EH (cell line): ENCODE data around the gene TPH2.
A peak's percentile ranks its signal among the peaks of the same experiment; 100 is the strongest.

Experiments used
- DNase-seq: peaks from one replicate; pipeline ENCODE4 v3.0.0-alpha.2; 2015; ENCODE audit warnings: low read depth

TPH2 gene

DNA sequence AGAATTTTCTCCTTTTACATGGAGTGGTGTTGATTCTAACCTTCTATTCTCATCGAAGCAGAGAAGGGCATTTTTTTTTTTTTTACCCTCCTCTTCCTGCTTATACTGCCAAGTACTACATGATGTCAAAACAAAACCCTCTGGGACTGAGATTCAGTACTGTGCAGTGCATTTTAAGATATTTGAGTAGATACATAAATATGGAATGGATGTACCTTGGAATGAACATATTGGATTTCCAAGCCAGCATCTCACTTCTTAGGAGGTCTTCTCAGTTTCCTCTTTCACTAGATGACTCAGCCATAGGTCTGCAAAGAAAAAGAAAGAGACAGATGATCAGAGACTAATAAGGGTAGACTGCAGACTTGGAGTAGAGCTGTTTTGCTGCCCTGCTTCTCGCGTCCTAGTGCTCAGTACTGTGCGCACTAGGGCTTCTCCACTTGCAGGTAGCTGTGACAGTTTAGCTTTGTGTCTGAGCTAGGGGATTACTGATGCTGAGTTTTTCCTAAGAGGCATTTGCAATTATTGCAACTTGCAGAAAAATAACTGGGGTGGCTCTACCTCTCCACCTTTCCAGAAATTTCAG is 20.4 kb downstream of the TPH2 start:
- peak; percentile 62 for DNase-seq

DNA sequence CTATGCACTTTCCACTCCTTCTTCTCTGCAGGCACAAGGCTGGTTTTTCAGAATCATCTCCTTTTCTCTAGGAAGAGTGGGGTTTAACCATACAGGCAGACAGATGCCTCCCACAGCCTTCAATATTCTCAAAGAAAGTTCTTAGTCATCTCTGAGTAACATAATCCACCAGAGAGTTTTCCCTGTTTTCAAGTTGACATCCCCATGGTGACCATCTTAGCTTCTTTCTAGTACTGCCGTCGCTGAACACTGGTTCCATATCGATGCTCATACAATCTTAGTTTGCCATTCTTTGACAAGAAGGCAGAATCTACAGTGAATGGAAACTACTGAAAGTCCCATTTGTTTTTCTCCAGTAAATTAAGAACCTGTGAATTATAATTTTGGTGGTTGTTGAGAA is 28.6 kb downstream of the TPH2 start:
- DNase-seq: no peak

DNA sequence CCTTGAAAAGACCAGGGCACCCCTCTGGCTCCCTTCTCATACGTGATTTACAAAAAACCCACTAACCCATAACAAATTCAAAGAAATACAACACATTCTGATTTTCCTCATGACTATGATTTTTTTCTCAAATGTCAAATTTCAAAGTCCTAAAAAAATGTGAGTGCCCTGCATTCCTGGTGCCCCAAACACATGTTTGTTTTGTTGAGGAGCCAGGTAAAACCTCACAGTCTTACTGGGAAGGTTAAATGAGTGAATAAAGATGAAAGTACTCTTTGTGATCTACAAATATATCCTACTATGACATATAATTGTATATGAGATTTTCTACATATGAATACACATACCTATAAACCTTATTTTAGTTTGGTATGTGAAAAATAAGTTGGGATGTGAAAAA is 30.7 kb downstream of the TPH2 start:
- DNase-seq: no peak

DNA sequence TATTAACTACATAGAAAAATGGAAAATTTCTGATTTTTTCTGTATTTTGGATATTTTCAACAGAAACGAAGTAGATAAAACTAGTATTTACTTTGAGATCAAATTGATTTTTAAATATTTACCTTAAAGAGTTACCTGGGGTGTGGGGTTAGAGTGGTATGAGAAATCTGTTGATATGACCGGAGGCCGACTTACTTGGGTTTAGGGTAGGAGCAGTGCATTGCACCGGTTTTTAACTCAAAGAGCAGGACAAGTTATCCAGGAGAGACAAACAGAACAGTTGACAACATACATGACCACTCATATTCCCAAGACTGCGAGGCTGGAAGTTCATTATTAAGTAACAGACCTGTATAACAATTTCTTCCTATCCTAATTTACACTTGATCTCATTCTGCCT is 31.4 kb downstream of the TPH2 start:
- DNase-seq: no peak

DNA sequence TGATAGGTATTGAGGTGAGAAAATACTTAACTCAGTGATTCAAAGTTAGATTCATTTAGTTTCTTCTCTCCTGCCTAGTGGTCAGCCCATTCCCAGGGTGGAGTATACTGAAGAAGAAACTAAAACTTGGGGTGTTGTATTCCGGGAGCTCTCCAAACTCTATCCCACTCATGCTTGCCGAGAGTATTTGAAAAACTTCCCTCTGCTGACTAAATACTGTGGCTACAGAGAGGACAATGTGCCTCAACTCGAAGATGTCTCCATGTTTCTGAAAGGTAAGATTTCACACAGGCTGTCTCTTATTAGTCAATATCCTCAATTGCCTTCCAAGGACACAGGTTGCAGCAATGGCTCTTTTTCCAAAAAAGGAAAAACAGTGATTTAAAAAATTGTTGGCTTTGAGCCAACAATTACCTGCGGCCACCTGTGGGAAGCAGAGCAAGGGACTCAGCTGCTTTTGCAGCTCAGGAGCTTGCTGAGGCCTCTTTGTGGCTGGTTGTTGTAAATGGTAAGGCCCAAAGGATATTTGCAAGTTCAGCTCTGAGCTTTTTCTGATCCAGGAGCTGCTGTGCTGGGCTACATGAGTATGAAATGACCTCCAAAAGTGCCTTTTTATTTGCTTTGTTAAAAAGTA is 33.9 kb downstream of the TPH2 start:
- no peak for DNase-seq

DNA sequence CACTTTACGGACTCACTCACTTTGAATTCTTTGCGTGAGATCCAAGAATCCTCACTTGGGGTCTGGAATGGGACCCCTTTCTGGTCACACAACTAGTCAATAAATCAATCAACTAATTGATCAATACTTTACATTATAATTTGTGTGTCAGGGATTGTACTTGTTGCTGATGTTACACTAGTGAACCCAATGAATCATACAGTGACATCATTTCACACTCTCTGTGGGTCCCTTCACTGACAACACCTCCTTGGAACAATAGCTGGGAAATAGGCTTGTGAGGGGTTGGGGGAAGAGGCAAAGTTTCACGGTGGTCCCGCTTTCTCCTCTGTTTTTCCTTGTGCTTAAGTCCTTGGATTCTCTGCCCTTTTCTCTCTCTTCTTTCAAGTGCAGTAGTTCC is 35.0 kb downstream of the TPH2 start:
- no peak for DNase-seq

DNA sequence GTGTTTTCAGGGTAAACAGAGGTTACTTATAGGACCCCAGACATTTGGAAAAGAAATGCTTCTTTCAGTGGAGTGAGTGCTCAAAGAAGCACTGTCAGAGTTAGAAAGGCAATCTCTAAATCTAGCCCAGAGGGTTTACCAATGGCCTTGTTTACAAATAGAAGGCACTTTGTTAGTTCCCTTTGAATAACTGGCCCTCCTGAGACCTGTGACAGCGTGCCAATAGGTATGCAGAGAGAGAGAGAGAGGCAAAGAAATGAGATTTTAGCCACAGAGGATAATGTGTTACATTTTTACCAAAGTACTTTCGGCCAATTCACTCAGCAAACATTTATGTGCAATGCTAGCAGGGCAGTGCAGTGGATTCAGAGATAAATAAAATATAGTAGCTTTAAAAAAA is 41.9 kb downstream of the TPH2 start:
- DNase-seq: no peak

DNA sequence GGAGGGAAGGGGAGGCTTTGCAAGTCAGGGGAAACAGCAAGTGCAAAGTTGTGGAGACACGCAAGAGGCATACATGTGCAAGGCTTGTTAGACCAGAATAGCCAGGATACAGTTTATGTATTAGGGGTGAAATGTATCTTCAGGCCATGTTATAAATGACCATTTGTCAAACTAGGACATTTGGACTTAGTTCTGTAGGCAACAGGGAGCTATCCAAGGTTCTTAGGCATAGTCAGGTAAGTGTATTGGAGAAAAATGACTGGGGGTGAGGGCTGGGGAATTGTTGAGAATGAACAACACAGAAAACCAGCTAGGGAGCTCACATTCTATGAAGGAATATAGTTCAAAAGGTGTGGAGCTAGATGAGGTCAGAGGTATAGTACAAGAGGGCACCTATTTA is 42.5 kb downstream of the TPH2 start:
- peak; percentile 14 for DNase-seq

DNA sequence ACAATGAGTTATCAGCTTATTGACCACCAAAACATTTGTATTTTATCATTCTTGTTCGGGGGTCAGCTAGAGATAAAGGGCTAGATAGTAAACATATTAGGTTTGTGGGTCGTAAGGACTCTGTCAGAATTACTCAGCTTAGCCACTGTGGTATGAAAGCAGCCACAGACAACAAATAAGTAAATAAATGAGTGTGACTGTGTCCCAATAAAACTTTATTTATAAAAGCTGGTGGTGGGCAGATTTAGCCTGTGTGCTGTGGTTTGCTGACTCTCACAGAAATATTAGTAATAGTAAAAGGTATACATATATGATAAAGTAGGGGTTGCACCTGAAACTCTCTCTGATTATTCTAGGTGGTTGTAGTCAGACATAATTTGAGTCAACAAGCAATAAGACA is 56.1 kb downstream of the TPH2 start:
- no peak for DNase-seq

DNA sequence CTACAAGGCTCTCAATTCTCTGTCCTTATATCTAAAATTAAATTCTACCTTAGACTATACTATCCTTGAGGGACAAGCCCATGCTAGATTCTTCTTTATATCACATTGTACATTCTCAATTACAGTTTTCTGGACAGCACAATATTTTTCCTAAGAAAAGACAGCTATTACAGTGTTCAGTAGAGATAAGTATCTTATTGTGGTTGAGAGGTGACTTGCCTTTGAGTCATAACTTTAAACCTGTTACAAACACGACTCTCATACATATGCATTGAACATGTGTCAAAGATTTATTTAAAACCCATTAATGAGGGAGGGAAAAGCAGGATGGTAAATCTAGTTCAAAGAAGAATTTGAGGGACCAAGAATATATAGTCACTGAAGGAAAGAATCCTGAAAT is 61.1 kb downstream of the TPH2 start:
- peak; percentile 15 for DNase-seq

DNA sequence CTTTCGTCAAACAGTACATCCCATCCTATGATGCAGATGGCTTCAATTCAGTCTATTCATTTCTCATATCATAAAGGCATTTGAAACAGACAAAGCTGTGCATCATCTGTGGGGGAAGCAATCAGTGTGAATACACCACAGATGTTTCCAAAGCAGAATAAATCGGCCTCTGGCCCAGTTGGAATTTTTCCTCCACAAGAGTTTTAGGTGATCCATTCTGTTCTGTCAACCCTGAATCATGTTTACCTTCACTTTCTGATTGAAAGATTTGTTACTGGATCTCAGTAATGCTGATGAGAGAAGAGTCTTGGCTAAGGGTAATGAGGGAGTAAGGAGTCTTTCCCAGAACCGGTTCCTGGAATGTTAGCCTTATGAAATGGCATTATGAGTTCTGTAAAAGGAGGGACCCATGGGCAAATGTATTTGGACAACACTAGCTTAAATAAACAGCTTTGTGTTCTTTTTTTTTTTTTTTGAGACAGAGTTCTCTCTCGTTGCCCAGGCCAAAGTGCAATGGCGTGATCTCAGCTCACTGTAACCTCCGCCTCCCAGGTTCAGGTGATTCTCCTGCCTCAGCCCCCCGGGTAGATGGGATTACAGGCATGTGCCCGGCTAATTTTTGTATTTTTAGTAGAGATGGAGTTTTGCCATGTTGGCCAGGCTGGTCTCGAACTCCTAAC is 62.5 kb downstream of the TPH2 start:
- no peak for DNase-seq

DNA sequence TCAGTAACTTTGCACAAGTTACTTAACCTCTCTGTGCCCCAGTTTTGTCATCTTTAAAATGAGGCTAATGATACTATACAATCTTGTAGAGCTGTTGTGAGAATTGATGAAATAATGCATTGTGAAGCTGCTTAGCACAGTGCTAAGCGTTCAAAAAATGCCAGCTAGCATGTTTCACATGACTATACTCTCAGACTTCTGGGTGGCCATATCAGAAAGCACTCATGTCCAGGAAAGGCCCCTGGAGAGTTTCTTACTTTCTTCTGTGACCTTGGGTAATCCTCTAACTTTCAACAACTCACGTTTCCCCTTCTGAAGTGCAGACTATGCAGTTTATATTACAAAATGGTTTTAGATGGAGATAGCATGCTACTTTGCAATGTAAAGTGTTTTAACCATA is 68.1 kb downstream of the TPH2 start:
- DNase-seq: no peak

DNA sequence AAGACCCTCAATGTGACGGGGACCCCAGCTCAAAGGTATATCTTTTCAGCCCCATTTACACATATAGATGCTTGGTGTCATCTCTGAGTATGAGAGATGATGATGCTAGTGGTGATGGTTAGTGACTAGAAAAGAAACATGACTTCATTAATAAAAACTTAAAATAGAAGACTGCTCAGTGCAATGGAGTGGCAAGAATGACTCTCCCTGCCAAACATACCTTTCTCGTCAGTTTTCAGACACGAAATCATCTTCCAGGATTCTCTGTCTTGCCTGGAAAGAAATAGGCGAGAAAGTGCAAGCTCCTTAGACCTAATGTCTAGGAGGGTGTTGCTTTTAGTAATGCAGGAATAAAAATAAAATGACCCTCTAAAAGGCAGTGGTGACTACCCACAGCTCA is 71.7 kb downstream of the TPH2 start:
- DNase-seq: peak; percentile 81

DNA sequence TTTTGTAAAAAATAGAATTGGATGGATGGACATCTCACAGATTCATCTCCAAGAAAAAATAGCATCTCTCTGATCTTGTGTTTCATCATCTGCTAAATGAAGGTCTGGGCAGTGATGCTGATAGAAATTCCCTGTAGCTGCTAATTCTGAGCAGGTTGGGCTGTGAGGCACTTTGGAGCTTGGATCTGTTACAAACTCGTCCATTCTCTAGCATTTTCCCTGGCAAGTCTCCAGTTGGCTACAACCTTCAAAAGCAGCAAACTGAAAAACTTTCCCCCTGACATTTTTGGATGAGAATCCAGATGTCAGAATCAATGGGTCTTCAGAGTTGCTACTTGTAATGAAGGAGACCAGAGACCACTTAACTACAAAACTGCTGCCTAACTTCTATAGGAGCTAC is 72.7 kb downstream of the TPH2 start:
- DNase-seq: peak; percentile 45

DNA sequence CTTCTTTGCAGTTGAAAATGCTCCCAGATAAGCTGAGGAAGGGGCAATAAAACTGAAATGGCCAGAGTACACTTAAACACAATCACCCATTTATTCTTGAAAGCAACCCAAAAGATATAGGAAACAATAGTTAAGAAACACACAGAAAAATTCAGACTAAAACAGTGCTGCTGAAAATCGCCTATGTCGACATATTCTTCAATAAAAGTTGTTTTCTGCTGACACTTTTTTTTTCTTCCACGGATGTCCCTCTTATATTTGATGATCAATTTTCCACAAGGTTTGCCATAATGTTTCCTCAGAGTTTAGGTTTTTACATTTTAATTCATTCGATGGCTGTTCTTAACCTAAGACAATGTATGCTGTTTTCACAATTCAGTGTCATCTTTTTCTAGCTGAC is 74.2 kb downstream of the TPH2 start:
- no peak for DNase-seq

DNA sequence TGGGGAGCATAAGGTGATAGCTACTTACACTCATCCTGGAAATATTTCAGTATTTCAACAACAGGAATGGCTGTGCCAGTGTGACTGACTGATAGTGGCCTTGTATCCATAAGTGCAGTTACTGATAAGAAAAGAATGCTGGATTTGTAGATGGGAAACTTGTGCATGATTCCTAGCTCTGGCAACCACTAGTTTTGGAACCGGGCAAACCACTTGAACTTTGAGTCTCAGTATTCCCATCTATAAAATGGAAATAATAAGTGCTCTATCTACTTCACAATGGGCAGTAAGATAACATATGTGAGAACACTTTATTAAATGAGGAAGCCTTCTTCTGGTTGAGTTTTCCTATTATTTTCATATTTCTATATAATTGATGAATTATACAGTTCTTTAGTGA is 77.2 kb downstream of the TPH2 start:
- no peak for DNase-seq

DNA sequence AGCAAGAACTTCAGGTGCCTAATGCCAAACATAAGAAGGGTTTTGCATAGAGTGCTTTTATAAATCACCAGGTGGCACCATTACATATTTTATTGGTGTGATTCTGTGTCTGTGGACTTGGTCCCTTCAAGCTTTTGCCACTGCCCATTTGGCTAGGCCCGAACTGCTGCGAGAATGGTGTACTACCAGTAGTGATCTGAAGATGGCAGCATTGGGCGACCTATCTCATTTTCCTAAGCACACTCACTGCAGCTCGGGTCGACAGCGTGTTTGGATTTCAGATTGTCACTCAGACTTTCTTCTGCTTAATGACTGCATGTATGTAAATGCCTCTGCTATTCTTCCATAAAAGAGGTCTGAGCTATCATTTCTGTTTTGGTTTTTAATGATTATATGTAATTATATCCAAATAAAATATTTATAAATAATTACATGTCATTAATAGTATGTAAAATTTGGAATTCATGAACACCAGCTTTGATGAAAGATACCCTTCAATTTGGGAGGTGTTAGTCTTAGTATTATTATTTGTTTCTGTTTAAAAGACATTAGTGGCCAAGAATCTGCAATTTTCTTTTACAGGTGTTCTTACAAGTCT is 78.5 kb downstream of the TPH2 start:
- peak; percentile 78 for DNase-seq

DNA sequence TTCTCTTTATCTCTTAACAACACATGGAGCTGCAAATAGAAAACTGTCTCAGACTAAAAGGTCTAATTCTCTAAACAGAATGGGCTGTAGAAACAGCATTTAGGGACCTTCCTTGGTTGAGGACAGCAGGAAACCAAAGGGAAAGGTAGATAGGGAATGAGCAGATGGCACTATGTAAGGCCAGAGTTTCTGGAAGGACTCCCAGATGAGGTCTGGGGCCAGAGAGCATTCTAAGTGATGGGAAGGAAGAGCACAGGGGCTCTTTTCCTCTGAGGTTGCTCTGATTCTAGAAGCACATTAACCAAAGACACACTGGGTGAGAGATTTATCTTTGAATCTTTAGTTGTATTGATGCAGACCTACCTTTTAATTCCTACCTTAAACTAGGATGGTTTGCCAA is 79.4 kb downstream of the TPH2 start:
- no peak for DNase-seq

DNA sequence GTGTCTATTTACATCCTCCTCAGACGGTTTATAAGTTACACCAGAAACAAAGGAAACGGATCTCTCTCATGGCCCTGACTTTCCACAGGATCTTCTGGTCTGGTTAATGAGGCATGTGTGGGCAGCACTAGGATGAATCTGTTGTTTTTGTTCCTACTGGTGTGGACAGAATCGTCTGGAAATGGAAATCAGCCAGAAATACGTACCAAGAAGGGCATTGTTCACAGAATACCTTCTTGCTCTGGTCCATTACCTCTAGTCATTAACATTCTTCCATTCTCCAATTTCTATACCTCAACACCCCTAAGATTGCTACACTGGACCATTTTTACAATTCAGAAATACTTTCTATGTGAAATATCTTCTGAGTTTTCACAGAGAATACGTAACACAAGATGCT is 86.0 kb downstream of the TPH2 start:
- DNase-seq: no peak

DNA sequence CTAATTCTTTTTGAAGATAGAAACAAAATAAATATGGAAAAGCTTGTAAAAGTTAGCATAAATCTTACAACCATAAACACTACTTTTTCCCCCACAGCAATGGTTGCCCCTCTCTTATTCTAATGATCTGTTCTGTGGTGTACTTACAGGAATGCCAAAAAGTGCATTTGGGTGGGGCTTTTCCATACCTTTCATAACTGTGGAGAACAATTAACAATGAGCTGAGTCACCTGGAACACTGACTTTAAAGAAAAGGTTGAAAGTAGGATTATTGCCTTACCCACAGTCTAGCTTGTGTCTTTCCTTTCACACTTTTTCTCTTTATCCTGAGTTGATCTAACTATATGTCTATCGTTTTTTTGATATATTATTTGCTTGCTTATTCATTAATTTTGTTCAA is 86.9 kb downstream of the TPH2 start:
- DNase-seq: no peak

DNA sequence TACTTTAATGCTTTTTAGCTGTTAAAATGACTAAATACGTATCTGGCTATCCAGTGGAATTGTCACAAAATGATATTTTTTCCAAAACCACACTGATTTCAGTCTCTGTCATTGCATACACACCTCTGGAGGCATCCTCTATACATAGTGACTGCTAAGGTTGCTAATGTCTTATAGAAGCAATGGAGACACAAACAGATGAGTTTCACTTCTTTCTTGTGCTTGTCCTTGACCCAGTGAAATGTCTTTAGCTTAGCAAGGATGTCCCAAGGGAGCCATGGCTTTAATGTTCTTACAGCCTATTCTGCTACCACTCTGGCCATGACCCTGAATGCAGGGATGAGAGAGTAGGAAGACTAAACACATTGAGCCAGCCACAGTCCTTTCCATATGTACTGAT is 90.3 kb downstream of the TPH2 start:
- no peak for DNase-seq

DNA sequence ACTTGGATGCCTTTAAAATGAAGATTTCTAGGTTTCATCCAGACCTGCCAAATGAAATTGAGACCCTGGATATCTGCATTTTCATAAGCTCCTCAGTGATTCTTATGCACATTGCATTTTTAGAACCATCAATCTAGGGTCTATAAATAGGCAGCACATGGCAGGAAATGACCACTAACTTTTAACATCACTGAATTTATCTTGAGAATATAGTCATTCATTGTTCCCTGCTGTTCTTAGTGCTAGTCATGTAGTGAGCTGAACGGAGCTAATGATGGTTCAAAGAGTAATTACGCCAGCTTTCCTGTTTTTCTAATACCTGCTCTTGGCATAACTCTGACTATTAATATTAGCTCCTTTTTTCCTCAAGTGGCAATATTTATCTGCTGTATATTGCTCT is 91.6 kb downstream of the TPH2 start:
- DNase-seq: no peak

DNA sequence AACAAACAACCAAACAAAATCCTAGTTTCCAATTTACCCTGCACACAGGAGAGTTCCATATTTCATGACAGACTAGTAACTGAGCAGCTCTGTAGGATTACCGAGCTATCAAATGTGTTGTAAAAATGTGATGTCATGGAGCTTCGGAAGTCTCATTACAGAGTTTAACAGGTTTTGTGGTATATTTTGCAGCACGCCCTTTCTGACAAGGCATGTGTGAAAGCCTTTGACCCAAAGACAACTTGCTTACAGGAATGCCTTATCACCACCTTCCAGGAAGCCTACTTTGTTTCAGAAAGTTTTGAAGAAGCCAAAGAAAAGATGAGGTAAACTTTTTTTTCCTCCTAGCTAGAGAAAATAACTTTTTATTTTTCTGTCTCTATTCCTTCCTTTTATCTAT is 92.4 kb downstream of the TPH2 start:
- no peak for DNase-seq

DNA sequence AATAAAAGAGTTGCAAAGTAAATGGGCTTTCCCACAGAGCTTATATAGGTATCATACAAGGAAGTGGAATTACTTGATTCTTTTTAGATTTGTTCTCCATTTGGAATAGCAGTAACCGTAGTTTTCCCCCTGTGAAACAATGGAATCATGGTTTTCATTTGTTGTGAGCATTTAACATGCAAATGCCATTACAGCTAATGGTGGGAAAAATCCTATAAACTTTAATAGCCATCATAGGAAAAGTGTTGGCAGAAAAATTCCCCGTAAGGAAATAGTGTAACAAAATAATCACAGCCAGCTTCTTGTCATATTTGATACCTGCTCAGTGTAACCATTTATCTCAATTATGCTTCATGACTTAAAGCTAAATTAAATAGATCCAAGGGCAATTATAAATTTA is 95.3 kb downstream of the TPH2 start:
- DNase-seq: no peak
